ENCODE results near the gene SLC5A9. TPM values are rescaled to one million over a fixed set of nuclear protein-coding genes. Genes with fewer than 3 reads are reported as not detected.

The SLC5A9 gene
- total RNA-seq (2016; rRNA removed; fragmentation: Illumina TruSeq; extraction: Trizol), result 12.5 and 42.0 TPM in 2 replicates
- total RNA-seq (2016; cell fraction: cytosol; rRNA removed; fragmentation: Illumina TruSeq; extraction: Trizol; ENCODE audit: low read depth), result 5.6 and 7.3 TPM in 2 replicates
- 12.1 and 46.2 TPM in 2 replicates for total RNA-seq (2016; cell fraction: insoluble cytoplasmic fraction; rRNA removed; fragmentation: Illumina TruSeq; extraction: Trizol)
- 10.8 and 12.4 TPM in 2 replicates for total RNA-seq (2016; cell fraction: membrane; rRNA removed; fragmentation: Illumina TruSeq; extraction: Trizol)
- 48.7 and 58.9 TPM in 2 replicates for total RNA-seq (2016; cell fraction: nucleus; rRNA removed; fragmentation: Illumina TruSeq; extraction: Trizol)
- polyA plus RNA-seq (2011; rRNA removed), result 65.0 and 66.4 TPM in 2 replicates
- polyA plus RNA-seq (2011; cell fraction: cytosol; rRNA removed), result 31.0 and 34.1 TPM in 2 replicates
- polyA plus RNA-seq (2011; cell fraction: nucleus; rRNA removed), result 293 and 346 TPM in 2 replicates
- 27.5 and 39.2 TPM in 2 replicates for polyA plus RNA-seq (2012)
- 4.2 and 4.7 TPM in 2 replicates for polyA plus RNA-seq (2016; cell fraction: cytosol; fragmentation: Illumina TruSeq; extraction: Trizol; ENCODE audit: low read depth)
- polyA plus RNA-seq (2016; cell fraction: insoluble cytoplasmic fraction; fragmentation: Illumina TruSeq; extraction: Trizol; ENCODE audit: low read depth), result 12.4 and 12.6 TPM in 2 replicates
- polyA plus RNA-seq (2016; cell fraction: membrane; fragmentation: Illumina TruSeq; extraction: Trizol; ENCODE audit: low read depth), result 6.8 and 9.0 TPM in 2 replicates
- 122 TPM in 2 replicates for polyA plus RNA-seq (2016; cell fraction: nucleus; fragmentation: Illumina TruSeq; extraction: Trizol; ENCODE audit: insufficient read depth, low read depth)
- 0.07 and 112 TPM in 2 replicates for polyA minus RNA-seq (2011; rRNA and poly(A)+ RNA removed; ENCODE audit: low replicate concordance)
- 12.0 and 15.6 TPM in 2 replicates for polyA minus RNA-seq (2011; cell fraction: cytosol; rRNA and poly(A)+ RNA removed)
- 54.7 and 62.5 TPM in 2 replicates for polyA minus RNA-seq (2011; cell fraction: nucleus; rRNA and poly(A)+ RNA removed)
- Bru-seq, nascent RNA, result percentile 85 among the genes with signal in this experiment
- percentile 78 among the genes with signal in this experiment for BruChase-seq, experiment 1, labeled RNA remaining after a 6-hour chase
- BruChase-seq, experiment 2, labeled RNA remaining after a 2-hour chase, result percentile 82 among the genes with signal in this experiment
- long read RNA-seq, experiment 1, transcript SLC5A9-203 (14 exons, 3,195 nt), result major isoform, 5 of 19 reads
- long read RNA-seq, experiment 1, partial matches to known transcripts, result 6 of 19 reads
- long read RNA-seq, experiment 1, other reads (novel, unspliced or antisense), result 8 of 19 reads
- long read RNA-seq, experiment 2, partial matches to known transcripts, result 21 of 53 reads
- long read RNA-seq, experiment 2, other reads (novel, unspliced or antisense), result 32 of 53 reads

- ChIA-PET POLR2A (interaction anchor here (0.9 to 1.6 kb wide), 6 partner anchors 13 to 304 kb away, joined by 3 to 13 read pairs (median 5); partner anchors contain the start of gene SPATA6), CTCF (ENCODE audit: low intra/inter-chr PET ratio, low total read pairs) (no interaction called here)
- Histone ChIP-seq H3K36me3 (replicated peaks in 1 of 2; ENCODE audit: control insufficient read depth in 1 of 2, insufficient read depth in 2 of 2, low read length in 2 of 2) (peaks cover 1 to 9% of the 10 kb centered on the region in 2 experiments; a peak in 2 of 5 replicates), H4K20me1 (ENCODE audit: insufficient read depth, low read length) (no peaks in the 10 kb centered on the region), H3K27ac (ENCODE audit: extremely low read length, insufficient read depth, low read length) (peak within 1 kb of the TSS; percentile 94), H3K4me3 (replicated peaks in 1 of 3; ENCODE audit: insufficient read depth in 1 of 3, low read depth in 2 of 3, low read length in 3 of 3) (peak within 1 kb of the TSS; percentile 52 to 79 (median 61)), H2AFZ (ENCODE audit: low read length) (peak within 1 kb of the TSS; percentile 77), H3K9me3 (ENCODE audit: low read length) (no peaks in the 10 kb centered on the region), H3K79me2 (ENCODE audit: insufficient read depth, low read length) (peaks cover 14% of the 10 kb centered on the region), H3K9ac (ENCODE audit: insufficient read depth, low read depth, low read length) (peak within 1 kb of the TSS; percentile 83), H3K4me1 (ENCODE audit: insufficient read depth, low read length) (peaks cover 71% of the 10 kb centered on the region), H3K4me2 (ENCODE audit: low read depth, low read length) (peak within 1 kb of the TSS; percentile 97), H3K27me3 (ENCODE audit: control insufficient read depth in 1 of 2, insufficient read depth in 2 of 2, low read length in 2 of 2) (no peaks in the 10 kb centered on the region)
- DNase-seq (ENCODE audit: low spot score) (peak; percentile 90), ATAC-seq (peak; percentile 96), FAIRE-seq (peak; percentile 96)
- TSS peak; percentile 60 for BruUV-seq (replicated peaks)
- WGBS (ENCODE audit: low lambda C conversion rate), result 1% methylated on average over 8 of the region's 8 CpGs
- intact Hi-C loops (cut with micrococcal nuclease; ENCODE audit: unreplicated experiment), result no loop called here
- in situ Hi-C loops (cut with HindIII; ENCODE audit: extremely low pct_ligation_motif_present, low pct_unique_long_range_greater_than_20kb), result no loop called here
- TF ChIP-seq THAP8 (CRISPR knock-in tag; IDR thresholded peaks at IDR 0.05; ENCODE audit: borderline replicate concordance) (no peak), ZBTB33 (CRISPR knock-in tag; IDR thresholded peaks at IDR 0.05) (no peak), ZNF891 (CRISPR knock-in tag; IDR thresholded peaks at IDR 0.05) (peak; percentile 86), CREM (IDR thresholded peaks at IDR 0.05) (peak; percentile 28; the same call in 1 of the 2 replicates), CREM (CRISPR knock-in tag; IDR thresholded peaks at IDR 0.05) (no peak), ASH2L (IDR thresholded peaks at IDR 0.05; ENCODE audit: insufficient read length, low read depth, low read length) (peak; percentile 54), ZNF274 (CRISPR knock-in tag; IDR thresholded peaks at IDR 0.05) (no peak), ERF (CRISPR knock-in tag; IDR thresholded peaks at IDR 0.05) (peak; percentile 56), PHF8 (CRISPR knock-in tag; IDR thresholded peaks at IDR 0.05) (peak; percentile 55), CTCF (CRISPR knock-in tag; IDR thresholded peaks at IDR 0.05) (0 out of 2 replicates have a peak, but pooled peaks have one; percentile 25)
Measured at GRCh38 chr1:48222501-48223242, at the start of gene SLC5A9. TSS of gene SLC5A9 (plus strand) at chr1:48222716. CDS start at chr1:48222737, 21 bp downstream.
